HL-60/S4 (cell line): ENCODE measurements around the gene PAGE4.

ENCODE experiments used
- in situ Hi-C: fragments of 300-500 bp; cut with MboI; formaldehyde crosslinking; loops from 2 replicates; pipeline ENCODE4 v1.14.3; 2022; ENCODE audit warnings: low sequenced_read_pairs

The PAGE4 gene

GRCh38 chrX:49868739-49869138, 39.6 kb downstream of the PAGE4 start:
- in situ Hi-C loops: no loop called here

- in situ Hi-C loops: no loop called here
Observed at GRCh38 chrX:49876750-49877149, 47.6 kb downstream of the PAGE4 start.

- in situ Hi-C loops: no loop called here
Observed at GRCh38 chrX:49877397-49878101, 48.4 kb downstream of the PAGE4 start.

- in situ Hi-C loops: no loop called here
Observed at GRCh38 chrX:49878128-49878833, 49.2 kb downstream of the PAGE4 start.

DNA sequence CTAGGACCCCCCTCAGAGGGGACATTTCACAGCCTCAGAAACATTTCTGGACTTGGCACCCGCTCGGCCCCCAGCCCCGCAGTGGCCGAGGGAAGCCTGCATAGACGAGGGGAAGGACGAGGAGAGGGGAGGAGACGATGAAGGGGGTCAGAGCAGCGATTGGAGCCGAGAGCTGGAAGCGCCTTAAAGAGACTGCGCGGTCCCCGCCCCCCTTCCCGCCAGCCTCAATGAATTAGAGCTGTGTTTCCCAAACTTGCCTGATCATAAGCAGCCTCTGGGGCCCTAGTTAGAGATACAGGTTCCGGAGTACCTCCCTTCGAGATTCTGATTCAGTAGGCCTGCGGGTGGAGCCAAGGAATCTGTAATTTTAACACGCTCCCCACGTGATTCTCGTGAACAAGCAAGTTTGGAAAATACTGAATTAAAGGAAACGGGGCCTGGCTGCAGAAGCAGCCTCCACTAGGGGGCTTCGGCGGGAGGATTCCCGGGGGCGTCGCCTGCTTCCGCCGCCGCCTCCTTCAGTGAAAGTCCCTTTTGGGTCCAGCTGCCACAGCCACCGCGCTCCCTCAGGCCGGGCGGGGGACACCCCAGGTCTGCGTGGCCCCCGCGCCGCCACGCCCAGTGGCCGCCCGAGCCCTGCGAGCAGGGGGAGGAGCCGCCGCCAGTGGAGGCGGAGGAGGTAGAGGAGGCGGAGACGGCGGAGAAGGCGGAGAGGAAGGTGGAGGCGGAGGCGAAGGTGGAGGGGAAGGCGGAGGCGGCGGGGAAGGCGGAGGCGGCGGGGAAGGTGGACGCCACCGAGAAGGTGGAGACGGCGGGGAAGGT, 49.9 kb downstream of the PAGE4 start, which contains the start of gene USP27X:
Gene USP27X, plus strand, starts transcription at position 651 of the 822 bp plus-strand sequence. CDS start 824 bp downstream, outside the sequence.
- in situ Hi-C loops: no loop called here

GRCh38 chrX:49879656-49880277, 50.7 kb downstream of the PAGE4 start:
- in situ Hi-C loops: no loop called here

DNA sequence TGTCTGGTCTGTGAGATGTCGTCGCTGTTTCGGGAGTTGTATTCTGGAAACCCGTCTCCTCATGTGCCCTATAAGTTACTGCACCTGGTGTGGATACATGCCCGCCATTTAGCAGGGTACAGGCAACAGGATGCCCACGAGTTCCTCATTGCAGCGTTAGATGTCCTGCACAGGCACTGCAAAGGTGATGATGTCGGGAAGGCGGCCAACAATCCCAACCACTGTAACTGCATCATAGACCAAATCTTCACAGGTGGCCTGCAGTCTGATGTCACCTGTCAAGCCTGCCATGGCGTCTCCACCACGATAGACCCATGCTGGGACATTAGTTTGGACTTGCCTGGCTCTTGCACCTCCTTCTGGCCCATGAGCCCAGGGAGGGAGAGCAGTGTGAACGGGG, 51.6 kb downstream of the PAGE4 start:
- in situ Hi-C loops: no loop called here
